GM10248 (cell line): Measurements from ENCODE around the gene FMNL2.

Source experiments
- CTCF ChIA-PET: fragments of 300-600 bp; sonication (Branson Sonifier 250); formaldehyde crosslinking; extraction: SDS; loops from one replicate; lab custom pipeline; 2021; ENCODE audit warnings: antibody characterized with exemption; lab: Yijun Ruan, JAX
- POLR2A ChIA-PET: fragments of 350-650 bp; sonication (Branson Sonifier 250); formaldehyde crosslinking; extraction: SDS; loops from one replicate; lab custom pipeline; 2020; ENCODE audit warnings: antibody characterized with exemption; lab: Yijun Ruan, JAX
- DNase-seq: peaks from one replicate; pipeline ENCODE4 v3.0.0; 2012; ENCODE audit errors: extremely low spot score
- CTCF ChIP-seq: IDR thresholded peaks from 2 replicates; pipeline ENCODE4 v1.5.1; 2012; ENCODE audit warnings: mild to moderate bottlenecking, low read depth; ENCODE audit errors: extremely low read depth, missing control alignments, control extremely low read depth

The FMNL2 gene

DNA sequence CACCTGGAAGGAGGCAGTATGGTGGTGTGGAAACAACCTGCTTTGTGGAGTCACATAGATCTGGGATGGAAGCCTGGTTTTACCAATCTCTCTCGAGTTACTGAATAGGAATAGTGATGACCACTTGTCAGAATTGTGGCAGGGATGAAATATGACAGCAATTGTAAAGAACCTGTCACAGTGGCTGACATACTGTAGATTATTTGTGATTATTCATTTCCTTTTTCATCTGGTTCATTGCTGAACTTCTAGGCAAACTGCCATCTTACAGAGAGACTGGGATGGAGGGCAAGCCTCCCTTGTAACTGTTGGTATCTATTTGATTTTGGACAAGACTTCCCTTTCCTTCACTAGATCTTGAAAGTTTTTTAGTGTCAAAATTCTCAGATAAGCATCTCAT is 42.0 kb downstream of the FMNL2 start:
- no peak for DNase-seq
- ChIA-PET POLR2A (no interaction called here), CTCF (interaction anchor here (1.5 to 3.2 kb wide), 3 partner anchors 8 to 258 kb away, joined by 4 to 8 read pairs (median 5); no protein-coding TSS in a partner anchor)
- no peak for TF ChIP-seq CTCF

- POLR2A ChIA-PET, result no interaction called here
- no peak for DNase-seq
- CTCF ChIA-PET, result interaction anchor here (0.9 to 3.3 kb wide), 9 partner anchors 8 to 256 kb away, joined by 3 to 10 read pairs (median 4); no protein-coding TSS in a partner anchor
- TF ChIP-seq CTCF, result no peak
These were observed 44.1 kb downstream of the FMNL2 start for GRCh38 chr2:152379089-152379488.

DNA sequence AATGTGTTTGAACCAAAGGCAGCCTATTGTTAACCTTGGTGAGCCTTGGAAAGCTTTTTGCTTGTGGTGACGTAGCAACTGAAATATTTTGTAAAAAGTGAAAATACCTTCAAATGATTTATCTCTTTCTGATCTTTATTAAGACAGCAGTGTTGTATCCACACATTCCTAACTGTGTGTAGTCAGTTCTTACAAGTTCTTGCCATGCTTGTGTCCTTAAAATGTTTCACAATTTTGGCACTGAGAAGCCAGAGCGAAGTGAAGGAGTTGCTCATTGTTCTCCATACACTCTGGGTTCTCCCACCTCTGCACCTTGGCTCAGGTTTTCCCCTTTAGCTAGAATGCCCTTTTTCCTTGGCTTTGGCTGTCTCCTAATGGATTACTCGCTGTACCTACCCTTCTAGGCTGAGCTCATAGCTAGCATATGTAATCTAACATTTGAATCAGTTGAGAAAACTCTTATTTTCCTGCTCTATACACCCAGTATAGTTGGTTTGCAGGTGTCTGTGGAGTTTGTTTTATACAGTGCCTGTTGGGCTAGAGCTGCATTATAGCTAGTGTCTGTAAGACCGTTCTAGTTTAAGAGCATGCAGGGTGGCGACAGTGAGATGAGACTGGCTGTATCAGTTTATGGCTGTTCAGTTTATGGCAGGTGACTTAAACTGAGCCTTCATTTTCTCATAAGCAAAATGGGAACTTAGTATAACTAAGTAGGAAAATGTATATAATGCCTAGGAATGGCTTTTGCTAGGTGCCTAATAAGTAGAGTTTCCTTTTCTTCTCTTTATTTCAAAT is 45.5 kb downstream of the FMNL2 start:
- ChIA-PET CTCF (interaction anchor here (1.3 to 3.3 kb wide), 6 partner anchors 9 to 26 kb away, joined by 3 to 10 read pairs (median 4); no protein-coding TSS in a partner anchor), POLR2A (no interaction called here)
- DNase-seq, result no peak
- no peak for TF ChIP-seq CTCF

DNA sequence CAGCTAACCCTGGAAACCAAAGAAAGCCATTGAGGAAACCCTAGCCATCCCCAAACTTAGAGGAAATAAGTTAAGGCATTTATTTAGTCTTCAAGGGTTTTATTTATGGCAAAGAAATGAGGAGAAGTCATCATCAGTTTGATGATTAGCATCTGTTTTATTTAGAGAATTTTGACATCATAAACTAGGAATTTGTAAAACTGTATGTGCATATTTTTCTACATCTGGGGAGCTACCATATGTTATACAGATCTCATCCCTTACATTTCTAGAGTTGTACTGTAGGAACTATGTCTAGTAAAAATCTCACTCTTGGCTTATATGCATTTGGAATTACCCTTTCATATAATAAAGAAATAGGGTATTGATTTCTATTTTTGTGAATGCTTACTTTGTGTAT is 48.7 kb downstream of the FMNL2 start:
- POLR2A ChIA-PET, result no interaction called here
- CTCF ChIA-PET, result interaction anchor here (0.7 to 1.5 kb wide), 4 partner anchors 12 to 45 kb away, joined by 3 to 4 read pairs (median 3); no protein-coding TSS in a partner anchor
- no peak for TF ChIP-seq CTCF
- no peak for DNase-seq

DNA sequence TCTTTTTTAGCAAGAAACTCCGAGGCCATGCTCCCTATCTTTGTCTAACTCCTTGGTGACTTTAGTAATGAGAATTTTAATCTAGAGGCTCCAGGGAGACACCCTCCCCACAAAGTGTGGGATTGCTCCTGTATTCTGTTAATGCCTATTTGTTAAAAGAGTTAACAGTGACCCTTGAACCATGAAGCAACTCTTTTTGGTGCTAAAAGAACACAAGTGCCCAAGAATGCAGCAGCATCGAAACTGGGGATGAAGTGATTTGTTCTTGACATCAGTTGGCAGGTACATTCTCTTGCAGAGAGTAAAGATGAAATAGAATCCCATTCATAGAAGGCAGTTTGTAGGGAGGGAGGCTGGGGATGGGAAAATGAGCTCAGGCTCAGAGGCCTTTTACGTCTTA is 50.0 kb downstream of the FMNL2 start:
- CTCF ChIA-PET, result interaction anchor here (1.0 to 1.9 kb wide), 5 partner anchors 9 to 30 kb away, joined by 3 to 5 read pairs (median 3); no protein-coding TSS in a partner anchor
- TF ChIP-seq CTCF, result no peak
- DNase-seq, result no peak
- POLR2A ChIA-PET, result no interaction called here

GRCh38 chr2:152385650-152386049 is 50.7 kb downstream of the FMNL2 start:
- TF ChIP-seq CTCF, result no peak
- CTCF ChIA-PET, result interaction anchor here (1.2 to 1.9 kb wide), 4 partner anchors 10 to 229 kb away, joined by 3 to 5 read pairs (median 4); no protein-coding TSS in a partner anchor

More at GRCh38 chr2:152385650-152386049, 50.7 kb downstream of the FMNL2 start:
- no peak for DNase-seq
- POLR2A ChIA-PET, result no interaction called here
